Activated gamma-delta T cell treated with Interleukin-2 at 50 U/mL for 16 hours (primary cell): Measurements from ENCODE around the gene ZCRB1.

Experiments used
- DNase-seq: peaks from one replicate; pipeline ENCODE4 v3.0.0-alpha.2; 2020

ZCRB1 gene

GRCh38 chr12:42277396-42278127 is 48.3 kb downstream of the ZCRB1 start:
- no peak for DNase-seq

GRCh38 chr12:42275499-42275898 is 50.4 kb downstream of the ZCRB1 start:
- DNase-seq, result no peak

- DNase-seq, result no peak
Observed at GRCh38 chr12:42273706-42274105, 52.2 kb downstream of the ZCRB1 start.

DNA sequence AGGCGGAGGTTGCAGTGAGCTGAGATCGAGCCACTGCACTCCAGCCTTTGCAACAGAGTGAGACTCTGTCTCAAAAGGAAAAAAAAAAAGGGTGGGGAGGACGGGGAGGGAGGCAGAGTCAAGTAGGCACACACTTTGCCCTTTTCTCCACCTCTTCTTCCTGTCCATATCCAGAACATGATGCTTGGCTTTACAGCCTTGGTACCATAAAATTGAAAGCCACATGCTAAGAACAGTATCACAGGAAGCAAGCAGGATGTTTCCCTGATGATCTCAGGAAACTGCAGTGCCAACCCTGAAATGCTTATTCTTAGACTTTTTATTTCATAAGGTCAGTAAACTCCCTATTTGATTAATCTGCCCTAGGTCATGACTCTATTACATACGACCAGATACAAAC is 55.3 kb downstream of the ZCRB1 start:
- DNase-seq, result no peak

DNA sequence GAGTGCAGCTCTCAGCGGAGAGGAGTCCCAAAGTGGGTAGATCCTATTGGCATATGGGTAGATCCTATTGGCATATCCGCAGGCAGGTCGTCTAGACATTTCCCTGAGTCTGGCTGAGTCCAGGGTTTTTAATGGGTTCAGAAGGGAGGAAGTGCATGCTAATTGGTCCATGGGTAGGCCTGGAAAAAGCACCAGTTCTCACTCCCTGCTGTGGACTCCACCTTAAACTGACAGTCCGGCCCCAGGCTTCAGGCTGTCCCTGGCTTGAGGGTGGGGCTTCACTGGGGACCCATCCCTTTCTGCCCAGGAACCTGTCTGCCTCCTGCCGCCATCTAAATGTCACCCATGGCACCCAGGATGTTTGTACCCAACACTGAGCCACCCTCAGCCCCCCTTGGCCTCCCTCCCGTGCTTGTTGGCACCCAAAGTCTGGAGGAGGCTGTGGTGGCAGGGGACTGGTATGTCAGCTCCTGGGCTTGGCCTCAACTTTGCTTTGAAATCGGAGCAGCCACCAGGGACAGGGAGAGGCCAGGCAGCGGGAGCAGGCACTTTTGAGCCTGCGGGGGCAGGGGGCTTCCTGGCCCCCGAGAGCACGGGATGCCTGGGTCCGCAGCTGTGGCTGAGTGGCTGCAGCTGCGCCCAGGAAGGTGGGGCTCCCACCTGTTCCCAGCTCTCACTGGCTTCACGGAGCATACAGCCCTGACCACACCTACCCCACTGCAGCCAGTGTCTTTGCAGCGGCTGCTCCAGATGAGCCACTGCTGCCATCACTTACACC is 58.3 kb downstream of the ZCRB1 start:
- DNase-seq, result no peak

- DNase-seq, result no peak
Observed at GRCh38 chr12:42266579-42267230, 59.2 kb downstream of the ZCRB1 start.

GRCh38 chr12:42262271-42262670 is 63.6 kb downstream of the ZCRB1 start:
- no peak for DNase-seq
